GM18508 (cell line): Measurements from ENCODE around the gene WDR73.

Experiments
- ATAC-seq: cut with Tn5 transposase; IDR thresholded peaks from one replicate; pipeline ENCODE4 v1.9.1; 2021; ENCODE audit warnings: moderate number of reproducible peaks; ENCODE audit not compliant: insufficient read depth, unreplicated experiment

Gene WDR73

DNA sequence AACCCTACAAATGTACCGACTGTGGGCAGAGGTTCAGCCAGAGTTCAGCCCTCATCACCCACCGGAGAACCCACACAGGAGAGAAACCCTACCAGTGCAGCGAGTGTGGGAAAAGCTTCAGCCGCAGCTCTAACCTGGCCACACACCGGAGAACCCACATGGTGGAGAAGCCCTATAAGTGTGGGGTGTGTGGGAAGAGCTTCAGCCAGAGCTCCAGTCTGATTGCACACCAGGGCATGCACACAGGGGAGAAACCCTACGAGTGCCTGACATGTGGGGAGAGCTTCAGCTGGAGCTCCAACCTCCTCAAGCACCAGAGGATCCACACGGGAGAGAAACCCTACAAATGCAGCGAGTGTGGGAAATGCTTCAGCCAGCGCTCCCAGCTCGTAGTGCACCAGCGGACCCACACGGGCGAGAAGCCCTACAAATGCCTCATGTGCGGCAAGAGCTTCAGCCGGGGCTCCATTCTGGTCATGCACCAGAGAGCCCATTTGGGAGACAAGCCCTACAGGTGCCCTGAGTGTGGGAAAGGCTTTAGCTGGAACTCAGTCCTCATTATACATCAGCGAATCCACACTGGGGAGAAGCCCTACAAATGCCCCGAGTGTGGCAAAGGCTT, 32.6 kb downstream of the WDR73 start:
- no peak for ATAC-seq

GRCh38 chr15:84620626-84621025, 33.5 kb downstream of the WDR73 start:
- no peak for ATAC-seq

GRCh38 chr15:84616235-84616634, 37.8 kb downstream of the WDR73 start:
- ATAC-seq, result no peak

DNA sequence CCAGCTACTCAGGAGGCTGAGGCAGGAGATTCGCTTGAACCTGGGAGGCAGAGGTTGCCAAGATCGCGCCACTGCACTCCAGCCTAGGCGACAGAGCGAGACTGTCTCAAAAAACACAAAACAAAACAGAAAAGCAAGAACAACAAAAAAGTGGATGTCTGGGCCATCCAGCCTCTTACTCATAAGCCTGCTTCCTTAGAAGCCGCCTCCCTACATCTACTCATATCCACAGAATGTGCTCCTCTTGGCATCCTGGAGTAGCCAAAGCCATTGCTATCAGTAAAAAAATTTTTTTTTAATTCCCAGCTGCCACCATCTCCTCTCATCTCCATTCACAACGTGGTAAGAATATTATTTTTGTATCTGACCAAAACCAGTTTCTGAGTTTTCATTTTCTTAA, 42.5 kb downstream of the WDR73 start:
- ATAC-seq, result no peak

DNA sequence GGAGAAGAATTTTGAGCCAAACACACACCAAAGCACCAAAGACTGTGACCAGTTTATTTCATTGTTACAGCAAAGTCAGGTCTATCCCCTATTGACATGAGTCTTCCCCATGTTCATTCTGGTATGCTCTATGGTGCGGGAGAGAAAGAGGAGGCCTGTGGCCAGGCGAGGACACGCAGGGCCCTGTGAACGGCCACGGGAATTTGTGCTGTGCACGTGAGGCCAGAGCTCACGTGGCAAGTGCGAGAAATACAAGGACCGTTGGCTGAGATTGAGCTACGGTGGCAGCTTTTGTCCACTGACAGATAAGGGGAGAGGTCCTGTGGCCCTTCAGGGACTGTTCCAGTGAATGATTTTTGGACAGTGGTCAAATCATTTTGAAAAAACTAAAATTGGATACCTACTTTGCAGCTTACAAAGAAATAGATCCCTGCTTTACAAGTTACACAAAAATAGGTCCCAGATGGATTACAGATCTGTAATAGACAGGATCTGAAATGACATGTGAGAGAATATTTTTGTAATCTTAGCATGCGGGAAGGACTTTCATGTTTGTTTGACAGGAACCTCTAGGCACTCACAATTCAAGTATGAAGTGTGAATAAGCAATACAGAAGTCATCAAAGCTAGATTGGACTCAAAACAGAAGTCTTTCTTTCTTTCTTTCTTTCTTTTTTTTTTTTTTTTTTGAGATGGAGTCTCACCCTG, 44.1 kb downstream of the WDR73 start:
- no peak for ATAC-seq

GRCh38 chr15:84608707-84609284, 45.3 kb downstream of the WDR73 start:
- no peak for ATAC-seq

GRCh38 chr15:84606653-84607120, 47.4 kb downstream of the WDR73 start:
- no peak for ATAC-seq

DNA sequence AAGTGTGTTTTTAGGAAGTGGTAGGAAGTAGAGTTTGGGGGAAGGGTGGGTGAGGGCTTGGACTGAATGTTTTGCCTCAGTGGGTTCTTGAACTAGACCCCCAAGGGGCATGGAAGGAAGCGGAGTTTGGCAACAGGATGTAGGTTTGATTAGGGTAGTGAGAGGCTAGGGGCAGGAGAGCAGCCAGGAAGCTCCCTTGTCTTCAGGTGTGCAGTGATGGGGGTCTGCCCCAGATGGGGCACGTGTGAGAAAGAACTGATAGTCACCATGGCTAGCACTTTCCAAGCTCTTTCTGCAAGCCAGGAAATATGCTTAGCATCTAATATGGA, 48.6 kb downstream of the WDR73 start:
- ATAC-seq, result no peak

GRCh38 chr15:84604826-84605553, 49.1 kb downstream of the WDR73 start:
- no peak for ATAC-seq

- no peak for ATAC-seq
Observed at GRCh38 chr15:84603630-84604379, 50.3 kb downstream of the WDR73 start.

GRCh38 chr15:84601555-84601838, 52.6 kb downstream of the WDR73 start:
- no peak for ATAC-seq

- ATAC-seq, result peak; percentile 78
Observed at GRCh38 chr15:84600687-84601554, 53.2 kb downstream of the WDR73 start, which contains the start of gene ZSCAN2. Gene ZSCAN2 (plus strand): TSS chr15:84601009. CDS start chr15:84603928, 2,919 bp downstream.

GRCh38 chr15:84600331-84600686, 53.8 kb downstream of the WDR73 start:
- ATAC-seq, result peak; percentile 4

GRCh38 chr15:84599906-84600305, 54.2 kb downstream of the WDR73 start:
- ATAC-seq, result no peak

DNA sequence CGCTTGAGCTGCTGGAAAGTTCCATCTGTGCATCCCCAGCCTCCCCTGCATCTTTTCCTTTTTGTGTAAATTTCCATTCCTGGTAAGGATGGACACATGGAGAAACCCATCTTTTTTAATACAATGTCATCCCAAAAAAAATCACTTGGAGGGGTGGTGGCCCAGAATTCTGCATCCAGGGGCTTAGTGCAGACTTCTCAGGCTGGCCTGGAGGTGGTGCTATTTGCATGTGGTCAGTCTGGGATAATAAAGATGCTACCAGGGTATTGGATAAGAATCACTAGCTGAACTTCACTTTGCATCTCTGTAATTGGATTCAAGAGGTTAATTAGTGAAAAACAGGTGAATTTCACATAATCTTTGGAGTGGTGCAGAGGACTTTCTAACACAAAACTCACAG, 55.1 kb downstream of the WDR73 start:
- no peak for ATAC-seq

DNA sequence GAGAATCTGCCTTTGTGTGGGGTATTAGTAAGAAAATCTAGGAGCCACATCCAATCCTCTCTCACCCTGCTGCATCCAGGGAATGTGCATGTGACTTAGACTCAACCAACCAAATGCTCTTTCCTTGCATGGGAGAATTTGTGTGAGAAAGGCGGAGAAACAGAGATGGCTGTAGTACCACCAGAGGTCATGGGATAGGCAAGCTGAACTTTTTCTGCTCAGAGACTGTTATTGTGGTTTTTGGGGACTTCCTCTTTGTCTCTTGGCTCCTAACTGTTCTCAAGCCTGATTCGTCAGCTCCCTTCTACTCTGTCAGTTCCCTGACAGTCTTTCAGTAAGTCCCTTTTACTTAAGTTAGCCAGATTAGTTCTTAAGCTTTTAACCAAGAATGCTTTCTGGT, 55.8 kb downstream of the WDR73 start:
- ATAC-seq, result no peak

DNA sequence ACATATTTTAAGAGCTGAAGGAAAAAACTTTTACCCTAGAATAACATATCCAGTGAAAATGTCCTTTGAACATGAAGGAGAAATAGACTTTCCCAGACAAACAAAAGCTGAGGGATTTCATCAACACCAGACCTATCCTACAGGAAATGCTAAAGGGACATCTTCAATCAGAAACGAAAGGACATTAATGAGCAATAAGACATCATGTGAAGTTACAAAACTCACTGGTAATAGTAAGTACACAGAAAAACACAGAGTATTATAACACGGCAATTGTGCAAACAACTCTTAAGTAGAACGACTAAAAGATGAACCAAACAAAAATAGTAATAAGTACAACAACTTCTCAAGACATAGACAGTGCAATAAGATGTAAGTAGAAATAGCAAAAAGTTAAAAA, 56.8 kb downstream of the WDR73 start:
- ATAC-seq, result no peak

DNA sequence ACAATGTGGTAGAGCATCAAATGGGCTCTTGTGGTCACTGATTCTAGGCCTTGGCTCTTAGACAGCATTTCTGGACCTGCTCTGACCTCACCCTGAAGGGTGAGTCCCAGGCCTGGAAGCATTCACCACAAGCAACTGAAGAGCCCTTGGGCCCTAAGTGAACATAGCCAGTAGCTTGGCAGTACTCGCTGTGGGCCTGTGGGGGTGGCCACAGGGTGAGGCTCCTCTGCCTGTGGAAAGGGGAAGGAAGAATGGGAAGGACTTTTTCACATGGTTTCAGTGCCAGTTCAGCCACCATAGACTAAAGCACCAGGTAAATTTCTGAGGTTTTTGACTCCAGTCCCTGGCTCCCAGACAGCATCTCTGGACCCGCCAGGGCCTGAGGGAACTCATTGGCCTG, 58.4 kb downstream of the WDR73 start:
- ATAC-seq, result no peak

DNA sequence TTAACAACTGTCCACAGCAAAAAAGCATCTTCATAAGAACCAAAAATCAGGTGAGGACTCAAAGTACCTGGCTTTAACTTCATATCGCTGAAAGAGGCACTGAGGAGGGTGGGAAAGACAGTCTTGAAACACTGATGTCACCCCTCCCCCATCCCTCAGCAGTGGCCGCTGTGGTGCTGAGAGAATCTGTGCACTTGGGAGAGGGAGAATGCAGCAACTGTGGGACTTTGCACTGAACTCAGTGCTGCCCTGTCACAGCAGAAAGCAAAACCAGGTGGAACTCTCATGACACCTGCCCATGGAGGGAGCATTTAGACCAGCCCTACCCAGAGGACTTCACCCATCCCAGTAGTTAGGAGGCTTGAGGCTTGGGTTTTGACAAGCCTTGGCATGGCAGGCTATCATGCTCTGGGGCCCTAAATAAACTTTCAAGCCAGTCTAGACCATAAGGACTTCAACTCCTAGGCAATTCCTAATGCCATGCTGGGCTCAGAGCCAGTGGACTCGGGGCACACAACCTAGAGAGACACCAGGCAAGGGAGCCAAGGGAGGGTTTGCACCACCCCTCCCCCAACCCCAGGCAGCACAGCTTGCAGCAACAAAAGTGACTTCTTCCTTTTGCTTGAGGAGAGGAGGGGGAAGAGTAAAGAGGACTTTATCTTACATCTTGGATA, 59.3 kb downstream of the WDR73 start:
- ATAC-seq, result no peak
